NCI-H446 treated with DMSO at 0.1 percent for 48 hours (cell line): ENCODE results near the gene SHROOM3.

Experiments used
- DNase-seq: peaks from one replicate; lab custom pipeline; 2025; lab: John Stamatoyannopoulos, UW

Gene SHROOM3

DNA sequence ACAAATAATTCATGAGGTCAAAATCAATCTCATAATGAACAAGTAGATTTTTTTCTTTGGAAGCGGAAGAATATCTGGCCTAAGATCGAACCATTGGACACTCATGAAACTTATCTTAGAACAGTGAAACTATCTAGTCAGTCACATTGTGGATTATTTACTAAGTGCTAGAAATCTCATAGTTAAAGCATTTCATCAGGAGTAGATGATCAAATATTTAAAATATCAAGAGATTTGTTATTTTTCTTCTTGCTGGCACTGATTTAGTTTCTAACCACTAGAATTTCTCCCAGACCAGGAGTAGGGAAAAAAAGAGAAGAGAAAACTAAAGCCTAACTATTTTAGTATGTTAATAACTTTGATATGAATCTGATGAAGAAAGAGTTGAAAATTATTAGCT lies 105.5 kb downstream of the SHROOM3 start:
- DNase-seq, result no peak

DNA sequence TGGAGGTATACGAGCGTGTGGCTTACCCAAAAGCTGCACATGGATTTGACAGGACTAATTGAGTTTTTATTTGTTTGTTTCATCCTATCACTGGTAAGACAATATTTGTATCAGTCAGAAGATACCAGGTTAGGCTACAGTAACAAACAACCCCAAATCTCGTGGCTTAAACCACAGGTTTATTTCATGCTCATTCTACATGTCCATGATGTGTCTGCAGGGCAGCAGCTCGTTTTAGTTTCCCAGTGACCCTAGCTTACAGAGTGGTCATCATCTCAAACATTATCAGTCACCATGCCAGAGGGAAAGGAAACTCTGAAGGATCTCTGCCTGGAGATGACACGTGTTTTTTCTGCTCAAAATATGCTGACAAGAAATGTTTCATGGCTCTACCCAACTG lies 108.3 kb downstream of the SHROOM3 start:
- no peak for DNase-seq

DNA sequence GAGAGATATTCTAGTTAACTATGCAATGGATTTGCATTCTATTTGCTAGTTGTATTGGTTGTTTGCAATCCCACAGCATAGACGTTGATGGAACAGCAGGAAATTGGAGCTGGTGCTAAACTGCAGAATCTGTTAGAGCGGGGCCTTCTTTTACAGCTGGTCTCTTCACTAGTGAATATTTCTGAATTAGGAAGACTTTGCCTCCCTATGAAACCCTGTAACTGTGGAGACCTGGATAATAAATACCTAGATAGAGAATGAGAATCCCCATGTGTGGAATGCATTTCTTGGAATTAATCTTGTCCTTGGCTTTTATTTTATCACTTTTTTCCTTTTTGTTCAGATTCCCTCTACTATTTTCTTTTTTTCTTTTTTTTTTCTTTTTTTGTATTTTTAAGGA lies 109.7 kb downstream of the SHROOM3 start:
- DNase-seq, result no peak

DNA sequence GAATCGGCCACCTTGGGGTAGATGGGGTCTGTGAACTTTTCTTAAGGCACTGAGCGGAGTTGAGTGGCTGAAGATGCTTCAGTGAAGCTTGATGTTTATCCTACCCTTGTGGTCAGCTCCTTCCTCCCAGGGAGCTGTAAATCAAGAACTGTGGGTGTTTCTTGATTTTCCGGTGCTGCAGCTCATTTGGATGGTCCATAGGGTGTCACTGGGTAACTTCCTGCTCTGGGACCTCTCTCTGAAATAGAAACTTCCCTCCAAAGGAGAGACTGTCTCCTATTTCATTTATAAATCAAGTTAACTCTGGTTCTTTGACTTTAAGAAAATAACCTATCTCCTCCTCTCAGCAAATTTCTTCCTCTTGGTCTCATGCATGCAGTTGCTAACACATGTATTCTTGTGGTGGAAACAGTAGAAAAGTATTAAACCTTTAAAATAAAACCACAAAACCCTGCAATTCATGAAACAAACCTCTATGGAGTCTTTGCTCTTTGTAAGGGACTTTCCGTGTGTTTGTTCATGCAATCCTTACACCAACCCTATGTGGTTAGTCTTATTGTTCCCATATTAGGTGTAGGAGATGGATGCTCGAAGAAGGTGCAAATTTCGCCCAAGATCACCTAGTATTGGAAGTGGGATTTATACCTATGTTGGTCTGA lies 110.3 kb downstream of the SHROOM3 start:
- DNase-seq, result no peak

DNA sequence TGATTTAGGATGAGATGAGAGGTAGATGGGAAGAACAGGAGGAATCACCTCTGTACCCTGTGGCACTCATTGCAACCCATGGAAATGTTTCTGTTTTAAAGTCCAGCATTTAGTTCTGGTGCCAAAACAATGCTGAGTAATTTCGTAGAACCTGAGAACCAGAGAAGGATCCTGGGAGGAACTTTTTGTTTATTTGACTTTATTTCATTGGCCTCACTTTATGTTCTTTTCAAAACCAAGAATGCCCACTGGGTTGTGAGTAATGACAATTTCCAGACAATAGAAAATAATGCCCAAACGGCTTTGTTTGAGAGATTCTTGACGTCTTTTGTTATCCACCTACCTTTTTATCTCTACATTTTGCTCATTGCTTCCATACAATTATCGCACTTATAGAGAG lies 111.3 kb downstream of the SHROOM3 start:
- DNase-seq, result no peak

DNA sequence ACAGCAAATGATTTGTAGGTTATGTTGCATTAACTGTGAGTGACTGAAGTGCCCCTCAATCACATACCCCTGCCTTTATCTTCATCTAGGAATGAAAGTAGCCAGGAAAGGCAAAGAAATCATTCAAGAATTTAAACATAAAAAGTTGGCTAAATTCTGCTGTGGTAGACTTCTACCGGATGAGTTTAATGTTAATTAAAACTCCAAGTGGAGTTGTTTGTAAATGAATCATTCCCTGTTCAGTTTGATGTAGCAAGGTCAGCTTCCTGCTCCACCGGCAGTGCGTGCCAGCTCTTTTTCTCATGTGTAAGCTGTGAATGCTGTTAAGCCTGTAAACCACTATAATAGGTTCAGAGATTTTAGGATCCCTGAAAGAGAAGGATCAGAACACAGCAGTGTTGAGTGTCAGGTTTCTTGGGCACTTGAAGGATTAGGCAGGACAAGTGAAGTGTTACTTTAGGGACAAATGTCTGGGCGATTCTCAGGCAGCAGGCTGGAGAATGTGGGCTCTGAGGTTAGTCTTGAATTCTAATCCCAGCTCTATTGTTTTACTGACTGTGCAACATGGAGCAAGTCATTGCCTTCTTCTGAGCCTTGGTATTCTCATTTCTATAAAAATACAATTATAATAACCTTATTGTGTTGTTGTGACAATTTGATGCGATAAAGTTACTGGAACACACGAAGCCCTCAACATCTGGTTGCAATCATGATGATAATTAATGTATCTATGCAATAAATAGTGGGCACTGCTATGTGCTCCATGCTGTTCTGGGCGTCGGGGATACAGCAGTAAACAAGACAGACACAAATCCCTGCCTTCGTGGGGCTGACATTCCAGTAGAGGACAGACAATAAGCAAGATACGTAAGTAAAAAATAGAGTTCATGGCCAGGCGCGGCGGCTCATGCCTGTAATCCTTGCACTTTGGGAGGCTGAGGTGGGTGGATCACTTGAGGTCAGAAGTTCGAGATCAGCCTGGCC lies 112.0 kb downstream of the SHROOM3 start:
- DNase-seq, result no peak

DNA sequence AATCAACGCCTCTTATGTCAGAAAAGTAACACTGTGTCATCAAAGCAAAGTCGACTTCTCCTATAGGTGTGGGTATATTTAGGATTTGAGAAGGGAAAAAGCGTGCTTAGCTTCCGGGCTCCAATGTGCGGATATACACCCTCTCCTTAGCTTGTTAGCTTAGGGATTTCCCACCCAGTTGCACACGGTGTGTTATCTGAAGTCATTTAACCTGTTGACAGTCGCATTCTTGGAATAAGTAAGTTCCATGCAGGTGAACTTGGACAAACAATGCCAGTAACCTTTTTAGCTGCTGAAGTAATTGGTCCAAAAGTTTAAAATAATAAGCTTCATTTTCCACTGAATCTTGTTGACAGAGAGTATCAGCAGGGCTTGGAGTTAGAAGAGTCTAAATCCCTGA lies 113.7 kb downstream of the SHROOM3 start:
- DNase-seq, result no peak

DNA sequence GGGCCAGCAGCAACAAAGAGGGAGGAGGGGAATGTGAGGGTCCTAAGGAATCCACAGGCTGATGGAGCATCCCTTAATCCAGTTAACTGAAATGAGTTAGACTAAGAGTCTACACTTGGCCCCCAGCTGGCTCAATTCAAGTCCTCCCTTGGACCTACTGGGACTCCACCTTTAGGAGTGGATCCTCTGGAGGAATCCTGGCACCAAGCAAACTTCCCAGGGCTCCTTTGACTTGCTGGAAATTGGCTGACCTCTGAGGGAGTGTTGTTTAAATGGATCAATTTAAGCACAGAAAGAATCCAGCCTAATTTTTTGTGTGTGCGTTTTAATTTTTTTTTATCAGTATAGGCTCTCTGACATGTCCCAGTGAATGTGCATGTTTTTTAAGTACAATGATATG lies 114.7 kb downstream of the SHROOM3 start:
- no peak for DNase-seq

DNA sequence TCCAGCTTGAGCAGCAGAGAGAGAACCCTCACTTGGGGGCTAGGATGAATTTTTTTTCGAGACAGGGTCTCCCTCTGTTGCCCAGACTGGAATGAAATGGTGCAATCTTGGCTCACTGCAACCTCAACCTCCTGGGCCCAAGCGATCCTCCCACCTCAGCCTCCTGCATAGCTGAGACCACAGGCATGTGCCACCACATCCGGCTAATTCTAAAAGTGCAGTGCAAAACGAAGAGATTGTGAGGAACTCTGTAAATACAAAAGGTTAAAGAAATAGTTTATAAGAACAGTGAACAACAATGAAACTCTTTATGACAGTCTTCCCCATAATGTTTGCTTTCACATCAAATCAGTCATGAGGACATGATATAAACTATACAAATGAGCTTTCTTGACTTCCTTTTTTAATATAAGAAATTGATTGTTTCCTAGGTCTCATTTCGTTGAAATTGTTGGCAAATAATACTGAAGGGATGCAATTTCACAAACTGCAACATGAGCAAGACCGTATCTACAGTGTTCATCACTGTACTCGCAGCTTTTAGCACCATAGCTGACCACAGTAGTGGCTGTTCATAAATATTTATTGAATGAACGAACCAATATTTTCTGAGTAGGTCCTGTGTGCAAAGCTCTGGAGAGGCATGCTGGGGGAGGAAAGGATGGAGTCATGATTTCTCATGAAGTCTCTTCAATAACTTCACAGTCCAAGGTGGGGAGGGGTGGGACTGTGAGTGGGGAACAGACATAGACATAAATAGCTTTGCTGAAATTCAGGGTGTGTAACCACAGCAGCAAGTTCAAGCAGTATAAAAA lies 116.1 kb downstream of the SHROOM3 start:
- DNase-seq, result no peak

DNA sequence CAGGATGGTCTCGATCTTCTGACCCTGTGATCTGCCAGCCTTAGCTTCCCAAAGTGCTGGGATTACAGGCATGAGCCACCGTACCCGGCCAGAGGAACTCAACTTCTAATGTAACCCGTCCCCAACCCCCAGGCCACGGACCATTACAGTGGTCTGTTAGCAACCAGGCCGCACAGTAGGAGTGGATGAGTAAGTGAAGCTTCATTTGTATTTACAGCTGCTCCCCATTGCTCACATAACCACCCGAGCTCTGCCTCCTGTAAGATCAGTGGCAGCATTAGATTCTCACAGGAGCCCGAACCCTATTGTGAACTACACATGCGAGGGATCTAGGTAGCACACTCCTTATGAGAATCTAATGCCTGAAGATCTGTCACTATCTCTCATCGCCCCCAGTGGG lies 119.6 kb downstream of the SHROOM3 start:
- no peak for DNase-seq

DNA sequence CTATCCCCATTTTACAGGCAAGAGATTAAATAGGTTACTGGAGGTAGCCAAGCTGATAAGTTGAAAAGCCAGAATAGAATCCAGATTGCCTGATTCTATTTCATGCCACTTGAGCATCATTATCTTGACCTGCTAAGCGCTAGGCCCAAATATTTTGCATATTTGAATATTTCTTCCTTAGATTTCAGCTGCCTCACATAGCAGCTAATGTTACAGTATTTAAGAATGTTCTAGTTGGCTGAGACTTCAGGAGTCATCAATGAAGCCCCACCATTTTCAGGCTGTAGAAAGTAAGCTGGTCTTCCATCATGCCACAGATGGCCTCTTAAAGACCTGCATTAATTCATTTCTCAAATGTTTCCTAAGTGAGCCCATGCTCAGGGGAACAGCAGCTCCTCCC lies 121.4 kb downstream of the SHROOM3 start:
- DNase-seq, result no peak

DNA sequence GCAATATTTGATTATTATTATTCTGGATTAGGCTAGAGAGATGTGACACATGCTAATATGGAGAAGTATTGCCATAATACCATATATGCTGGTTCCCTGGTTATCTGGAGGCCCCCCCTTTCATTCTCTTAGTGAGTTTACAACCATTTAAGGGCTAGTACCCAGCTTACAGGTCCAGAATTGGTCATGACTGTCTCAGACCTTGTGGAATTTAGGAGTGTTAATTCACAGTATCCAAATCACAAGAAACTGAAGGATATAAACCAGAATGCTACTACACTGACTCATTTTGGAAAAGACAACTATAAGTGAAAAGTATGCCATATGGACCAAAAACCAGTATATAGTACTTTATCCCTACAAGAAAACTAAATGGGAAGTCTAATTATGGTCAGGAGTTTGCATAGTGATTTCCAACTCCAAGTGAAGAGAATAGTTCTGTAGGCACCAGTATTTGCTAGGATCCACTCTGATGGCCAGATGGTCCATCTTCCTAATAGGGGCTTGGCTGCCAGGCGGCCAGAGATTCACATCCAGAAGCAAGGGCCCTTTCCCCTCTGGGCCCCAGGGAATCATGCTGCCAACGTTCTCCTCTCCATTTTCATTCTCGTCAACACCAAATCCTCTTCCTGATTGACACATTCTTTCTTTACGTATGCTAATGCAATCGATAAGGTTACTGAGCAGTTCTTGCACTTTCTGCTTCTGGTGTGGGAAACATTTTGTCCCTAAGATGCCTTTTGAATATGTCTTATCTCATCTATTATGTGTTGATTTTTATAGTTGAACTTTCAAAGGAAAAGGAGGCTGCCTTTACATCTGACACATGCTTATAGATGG lies 123.6 kb downstream of the SHROOM3 start:
- no peak for DNase-seq

DNA sequence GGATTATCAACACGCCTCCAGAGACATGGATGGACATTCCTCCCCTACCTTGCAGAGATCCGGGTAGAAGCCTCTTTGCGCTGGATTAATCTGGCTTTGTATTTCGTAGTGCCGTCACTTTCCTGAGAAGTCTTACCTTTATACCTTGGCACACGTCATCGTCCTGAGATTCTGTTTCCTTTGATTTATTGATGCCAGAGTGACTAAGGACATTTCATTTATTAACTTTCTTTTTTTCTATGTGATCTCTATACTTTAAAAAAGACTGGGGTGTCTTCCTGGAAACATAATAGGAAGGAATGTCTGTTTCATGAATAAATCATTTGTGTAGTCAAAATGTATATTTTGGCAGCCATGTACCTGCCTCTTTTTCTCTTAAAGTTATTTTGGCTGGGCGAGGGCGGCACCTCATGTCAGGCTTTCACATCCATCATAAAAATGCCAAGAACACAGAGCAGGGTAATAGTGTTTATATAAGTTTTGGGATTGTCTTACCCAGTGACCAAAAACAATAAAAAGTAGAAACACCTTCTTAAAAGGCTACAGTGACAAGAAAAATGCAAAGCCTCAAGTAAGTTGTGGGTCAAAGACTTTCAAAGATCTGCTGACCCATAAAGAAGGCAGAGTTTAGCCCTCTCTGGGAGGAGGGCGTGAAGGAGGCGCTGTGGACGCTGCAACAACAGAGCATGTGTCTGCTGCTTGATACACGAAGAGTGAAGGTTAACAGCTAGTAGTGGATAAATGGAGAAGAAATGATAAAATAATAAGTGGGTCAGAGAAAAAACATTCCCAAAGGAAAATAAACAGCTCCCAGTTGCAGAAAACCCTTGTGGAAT lies 124.4 kb downstream of the SHROOM3 start:
- no peak for DNase-seq

DNA sequence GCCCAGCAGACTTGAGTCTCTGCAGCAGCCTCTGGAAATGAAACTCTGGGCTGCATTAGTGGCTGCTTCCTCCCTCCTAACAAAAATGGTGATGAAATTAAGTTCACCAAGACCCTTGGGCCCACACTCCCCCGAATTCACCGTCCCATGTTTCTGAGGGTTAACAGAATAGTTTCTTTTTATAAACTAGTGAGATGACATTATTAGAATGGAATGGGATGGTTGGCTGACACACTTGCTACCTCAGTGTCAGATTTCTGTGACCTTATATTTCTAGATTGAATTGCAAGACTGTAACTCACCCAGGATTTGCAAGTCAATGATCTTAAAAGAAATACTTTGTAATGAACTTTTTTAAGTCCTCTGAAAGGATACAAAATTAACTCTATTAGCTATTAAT lies 127.1 kb downstream of the SHROOM3 start:
- DNase-seq, result no peak

DNA sequence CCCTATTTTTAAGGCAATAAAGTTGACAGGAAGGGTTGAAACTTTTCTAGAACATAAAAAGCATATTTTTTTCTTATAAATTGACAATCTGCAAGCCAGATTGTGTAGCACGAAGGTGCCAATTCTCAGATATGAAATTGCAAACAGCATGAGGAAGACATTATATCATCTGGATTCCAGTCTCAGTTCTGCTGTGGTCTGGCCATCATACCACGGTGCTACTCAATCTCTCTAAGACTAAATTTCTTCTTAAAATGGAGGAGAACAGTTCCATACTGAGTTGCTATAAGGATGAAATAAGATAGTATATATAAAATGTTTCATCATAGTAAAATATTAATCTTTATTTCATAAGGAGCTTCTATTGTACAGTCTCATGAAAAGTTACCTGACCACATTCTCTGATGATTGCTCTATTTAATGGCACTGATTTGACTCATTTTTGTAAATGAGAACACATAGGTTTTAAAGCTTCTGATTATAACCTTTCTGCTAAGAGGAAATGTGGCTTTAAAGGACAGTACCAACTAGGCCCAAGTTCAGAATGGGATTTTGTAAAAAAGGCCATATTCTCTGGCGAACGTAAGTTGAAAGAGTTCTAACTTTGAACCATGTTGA lies 127.9 kb downstream of the SHROOM3 start:
- no peak for DNase-seq

DNA sequence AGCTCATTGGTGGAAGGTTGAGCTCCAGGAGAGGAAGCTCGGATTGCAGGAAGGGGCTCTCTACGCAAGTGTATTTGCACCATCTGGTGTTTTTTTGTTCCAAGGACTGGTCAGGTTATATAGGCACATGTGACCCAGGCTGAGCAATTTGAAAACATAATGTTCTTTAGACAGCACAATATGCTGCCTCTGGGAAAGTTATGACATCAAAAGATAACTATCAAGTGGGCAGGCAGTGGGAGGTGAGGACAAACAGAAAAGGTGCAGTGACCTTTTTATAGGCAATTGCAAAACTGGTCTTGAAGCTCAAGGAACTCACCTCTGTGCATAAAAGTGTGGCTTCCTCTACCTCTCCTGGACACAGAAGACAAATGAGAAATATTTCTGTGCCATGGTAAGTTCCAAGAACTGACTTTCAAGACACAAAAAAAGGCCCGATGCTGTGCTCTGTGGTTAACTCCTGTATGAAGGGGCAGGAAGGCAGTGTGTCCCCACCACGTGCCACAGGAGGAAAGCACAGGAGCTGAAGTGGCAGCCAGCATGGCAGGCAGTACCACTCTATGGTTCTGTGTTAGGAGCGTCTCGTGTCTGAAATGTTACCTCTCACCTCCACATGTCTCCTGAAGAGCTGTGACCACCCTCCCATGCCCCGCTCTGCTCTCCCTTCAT lies 128.6 kb downstream of the SHROOM3 start:
- DNase-seq, result peak; percentile 7

DNA sequence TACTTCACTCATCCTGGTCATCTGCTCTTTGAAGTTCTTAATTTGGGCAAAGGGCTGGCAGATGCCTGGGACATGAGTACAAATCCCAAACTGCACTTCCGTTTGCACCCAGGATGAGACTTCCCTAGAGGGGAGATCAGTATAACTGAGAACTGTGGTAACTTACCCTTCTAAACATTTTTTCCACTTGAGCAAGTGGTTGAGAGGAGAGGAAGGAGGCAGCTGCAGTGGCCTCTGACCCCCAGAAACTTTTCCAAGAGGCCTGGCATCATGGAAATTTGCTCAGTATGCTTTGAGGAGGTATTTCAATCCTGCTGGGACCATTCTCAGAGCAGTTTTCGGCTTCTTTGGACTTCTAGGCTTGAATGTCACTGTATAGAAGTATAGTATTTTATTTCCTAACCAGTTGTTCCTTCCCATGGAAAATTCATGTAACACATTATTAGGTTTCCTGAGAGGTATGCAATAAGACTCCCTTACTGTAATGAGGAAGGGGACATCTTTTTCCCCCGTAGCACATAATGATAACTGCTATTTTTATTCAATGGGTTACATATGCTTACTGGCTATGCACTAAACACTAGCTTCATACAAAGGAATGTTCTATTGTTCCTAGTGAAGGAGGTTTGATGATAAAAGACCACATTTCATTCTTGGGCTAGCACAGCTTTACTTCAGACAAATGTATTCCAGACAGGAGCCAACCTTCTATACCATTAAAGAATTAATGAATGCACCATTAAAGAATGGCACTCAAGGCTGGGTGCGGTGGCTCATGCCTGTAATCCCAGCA lies 129.3 kb downstream of the SHROOM3 start:
- DNase-seq, result no peak

DNA sequence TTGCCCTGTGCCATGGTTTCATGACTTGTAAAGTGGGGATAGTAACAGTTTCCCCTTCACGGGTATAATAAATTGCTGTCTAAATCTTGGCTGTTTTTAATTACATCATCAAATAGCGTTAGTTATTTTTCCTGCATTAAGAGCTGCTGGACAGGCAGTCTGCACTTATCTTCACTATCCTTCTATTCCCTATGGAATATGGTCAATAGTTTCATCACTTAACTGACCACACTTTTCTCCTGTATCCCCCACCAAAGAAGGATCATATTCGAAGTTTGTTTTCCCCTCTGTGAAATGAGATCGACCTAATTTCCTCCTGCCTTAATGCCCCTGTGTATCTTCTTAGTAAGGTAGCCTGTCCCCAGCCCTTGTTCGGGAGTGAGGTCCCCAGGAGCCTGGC lies 133.2 kb downstream of the SHROOM3 start:
- no peak for DNase-seq

DNA sequence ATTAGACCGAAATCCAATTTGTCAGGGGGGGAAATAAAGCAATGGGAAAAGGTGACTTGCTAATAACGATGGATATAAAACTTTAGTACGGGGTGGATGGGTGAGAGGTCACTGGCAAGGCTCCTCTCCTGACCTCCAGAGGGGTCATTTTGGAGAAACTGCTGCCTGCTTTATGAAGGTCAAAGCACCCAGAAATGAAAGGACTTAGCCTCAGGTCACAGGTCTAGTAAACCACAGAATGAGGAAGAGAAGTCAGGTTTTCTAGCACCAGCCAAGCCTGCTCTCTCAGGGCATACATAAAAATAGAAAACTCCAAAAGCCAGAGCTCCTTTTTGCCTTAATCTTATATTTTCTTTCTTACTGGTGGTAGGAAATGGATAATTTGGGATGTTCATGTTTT lies 134.2 kb downstream of the SHROOM3 start:
- DNase-seq, result no peak
